ENCODE data around the gene ADCY4. TPM values are rescaled to one million over a fixed set of nuclear protein-coding genes. Genes with fewer than 3 reads are reported as not detected.

Gene ADCY4
- total RNA-seq, 1 donor from 2014 or later: 0.46 TPM

DNA sequence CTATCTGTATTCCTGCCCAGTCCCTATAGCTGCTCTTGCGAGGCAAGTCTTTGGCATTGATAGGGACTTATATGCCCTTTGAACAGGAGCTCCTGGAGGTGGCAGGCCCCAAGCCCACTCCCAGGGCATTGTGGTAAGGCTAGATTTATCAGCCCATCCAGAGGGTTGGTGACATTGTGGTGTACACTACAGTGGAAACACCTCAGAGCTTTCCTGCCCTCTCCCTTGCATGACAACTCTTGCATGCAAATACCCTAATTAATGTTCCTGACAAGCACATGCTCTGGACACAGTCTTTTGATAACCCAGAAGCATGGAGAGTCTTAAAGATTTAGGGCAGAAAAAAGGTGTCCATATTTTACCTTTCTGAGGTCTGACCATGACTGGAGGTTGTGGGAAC, 5.7 kb upstream of the ADCY4 start:
- Mint-ChIP-seq H3K9me3 (ENCODE audit: low read depth) (no peaks in the 10 kb centered on the region), H3K36me3 (ENCODE audit: insufficient read depth) (no peaks in the 10 kb centered on the region), H3K4me1 (ENCODE audit: low read depth) (peaks cover 2% of the 10 kb centered on the region), H3K27ac (no peak overlapping the region), H3K4me3 (ENCODE audit: low read depth) (no peak overlapping the region), H3K27me3 (peaks cover 84% of the 10 kb centered on the region)
- TF ChIP-seq, protein P1, sequence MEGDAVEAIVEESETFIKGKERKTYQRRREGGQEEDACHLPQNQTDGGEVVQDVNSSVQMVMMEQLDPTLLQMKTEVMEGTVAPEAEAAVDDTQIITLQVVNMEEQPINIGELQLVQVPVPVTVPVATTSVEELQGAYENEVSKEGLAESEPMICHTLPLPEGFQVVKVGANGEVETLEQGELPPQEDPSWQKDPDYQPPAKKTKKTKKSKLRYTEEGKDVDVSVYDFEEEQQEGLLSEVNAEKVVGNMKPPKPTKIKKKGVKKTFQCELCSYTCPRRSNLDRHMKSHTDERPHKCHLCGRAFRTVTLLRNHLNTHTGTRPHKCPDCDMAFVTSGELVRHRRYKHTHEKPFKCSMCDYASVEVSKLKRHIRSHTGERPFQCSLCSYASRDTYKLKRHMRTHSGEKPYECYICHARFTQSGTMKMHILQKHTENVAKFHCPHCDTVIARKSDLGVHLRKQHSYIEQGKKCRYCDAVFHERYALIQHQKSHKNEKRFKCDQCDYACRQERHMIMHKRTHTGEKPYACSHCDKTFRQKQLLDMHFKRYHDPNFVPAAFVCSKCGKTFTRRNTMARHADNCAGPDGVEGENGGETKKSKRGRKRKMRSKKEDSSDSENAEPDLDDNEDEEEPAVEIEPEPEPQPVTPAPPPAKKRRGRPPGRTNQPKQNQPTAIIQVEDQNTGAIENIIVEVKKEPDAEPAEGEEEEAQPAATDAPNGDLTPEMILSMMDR (IDR thresholded peaks at IDR 0.05; ENCODE audit: unreplicated experiment): no peak
- DNase-seq (ENCODE audit: low spot score, unreplicated experiment): no peak

DNA sequence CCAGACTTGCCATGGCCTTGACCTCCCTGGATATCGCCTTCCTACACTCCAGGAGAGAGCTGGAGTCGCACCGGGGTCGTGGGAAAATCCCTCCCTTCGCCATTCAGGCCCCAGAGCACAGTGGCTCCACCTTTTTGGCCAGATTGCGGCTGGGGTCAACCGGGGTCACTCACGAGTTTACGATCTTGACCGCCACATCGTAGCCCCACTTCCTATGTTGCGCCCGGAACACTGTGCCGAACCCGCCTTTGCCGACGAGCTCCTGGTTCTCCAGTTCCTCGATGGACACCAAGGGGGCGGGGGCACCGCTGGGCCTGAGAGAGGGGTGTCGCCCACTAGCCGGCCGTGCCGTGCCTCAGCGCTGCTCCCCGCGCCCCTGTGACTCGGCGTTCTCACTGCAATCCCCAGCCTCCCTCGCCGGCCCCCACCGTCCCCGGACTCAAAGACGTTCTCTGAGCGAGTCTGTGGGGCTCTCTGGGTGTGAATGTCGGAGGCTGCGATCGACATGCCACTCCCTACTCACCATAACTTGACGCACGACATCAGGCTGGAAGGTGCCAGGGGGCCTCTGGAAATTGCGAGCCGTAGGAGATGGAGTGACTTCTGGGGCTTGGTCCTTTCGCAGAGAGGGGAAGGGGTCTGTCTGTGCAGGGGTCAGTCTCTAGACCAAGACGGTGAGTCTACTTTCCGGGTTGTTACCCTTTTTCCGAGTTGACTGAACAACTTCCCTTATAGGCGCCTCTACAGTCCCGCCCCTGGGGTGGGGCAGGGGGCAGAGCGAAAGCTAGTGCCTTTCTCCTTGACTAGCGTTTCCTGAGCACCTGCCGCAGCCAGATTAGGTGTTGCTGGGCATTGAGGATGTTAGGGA, 4.6 kb upstream of the ADCY4 start, which contains the start of gene RIPK3:
Gene RIPK3, minus strand, starts transcription at position 708 of the 868 bp plus-strand sequence. Its CDS starts 165 bp downstream, at position 543.
- Mint-ChIP-seq H3K4me1 (ENCODE audit: low read depth) (peaks cover 2% of the 10 kb centered on the region), H3K4me3 (ENCODE audit: low read depth) (peak within 1 kb of the TSS; percentile 68), H3K9me3 (ENCODE audit: low read depth) (no peaks in the 10 kb centered on the region), H3K27ac (no peak within 1 kb of the TSS), H3K36me3 (ENCODE audit: insufficient read depth) (no peaks in the 10 kb centered on the region), H3K27me3 (peaks cover 84% of the 10 kb centered on the region)
- DNase-seq (ENCODE audit: low spot score, unreplicated experiment): no peak
- TF ChIP-seq, protein P1 (IDR thresholded peaks at IDR 0.05; ENCODE audit: unreplicated experiment): no peak

DNA sequence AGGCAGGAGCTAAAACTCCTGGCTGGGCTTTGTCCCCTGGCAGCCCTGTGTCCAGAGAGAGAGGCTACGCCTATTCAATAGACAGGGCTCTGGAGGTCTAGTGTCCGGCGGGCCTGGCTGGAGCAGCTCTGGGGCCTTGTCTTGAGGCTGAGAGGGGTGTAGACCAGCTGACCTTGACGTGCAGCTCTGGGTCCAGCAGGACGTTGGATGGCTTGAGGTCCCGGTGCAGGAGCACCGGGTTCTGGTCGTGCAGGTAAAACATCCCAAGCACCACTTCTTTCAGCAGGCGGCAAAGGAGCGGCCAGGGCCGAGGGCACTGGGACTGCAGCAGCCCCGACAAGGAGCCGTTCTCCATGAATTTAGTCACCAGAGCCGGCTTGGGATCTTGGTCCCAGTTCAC, 4.0 kb upstream of the ADCY4 start:
- Mint-ChIP-seq H3K27me3 (peaks cover 86% of the 10 kb centered on the region), H3K4me3 (ENCODE audit: low read depth) (no peak overlapping the region), H3K4me1 (ENCODE audit: low read depth) (peaks cover 2% of the 10 kb centered on the region), H3K9me3 (ENCODE audit: low read depth) (no peaks in the 10 kb centered on the region), H3K36me3 (ENCODE audit: insufficient read depth) (no peaks in the 10 kb centered on the region), H3K27ac (no peak overlapping the region)
- TF ChIP-seq, protein P1 (IDR thresholded peaks at IDR 0.05; ENCODE audit: unreplicated experiment): no peak
- no peak for DNase-seq (ENCODE audit: low spot score, unreplicated experiment)

DNA sequence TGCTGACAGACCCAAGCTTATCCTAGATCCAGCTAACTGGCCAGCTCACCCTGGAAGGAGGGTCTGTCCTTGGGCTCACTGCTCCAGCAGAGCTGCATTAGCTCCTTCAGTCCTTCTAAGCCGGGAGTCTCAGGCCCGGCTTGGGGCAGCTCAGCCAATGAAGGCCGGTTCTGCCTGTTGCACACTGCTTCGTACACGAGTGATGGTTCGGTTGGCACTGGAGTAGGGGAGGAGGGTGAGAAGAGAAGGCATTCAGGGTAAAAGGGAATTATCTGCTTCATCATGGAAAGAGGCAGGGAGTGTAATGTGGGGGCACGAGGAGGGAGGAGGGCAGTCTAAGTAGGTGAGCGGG, 2.9 kb upstream of the ADCY4 start:
- TF ChIP-seq, protein P1 (IDR thresholded peaks at IDR 0.05; ENCODE audit: unreplicated experiment): no peak

DNA sequence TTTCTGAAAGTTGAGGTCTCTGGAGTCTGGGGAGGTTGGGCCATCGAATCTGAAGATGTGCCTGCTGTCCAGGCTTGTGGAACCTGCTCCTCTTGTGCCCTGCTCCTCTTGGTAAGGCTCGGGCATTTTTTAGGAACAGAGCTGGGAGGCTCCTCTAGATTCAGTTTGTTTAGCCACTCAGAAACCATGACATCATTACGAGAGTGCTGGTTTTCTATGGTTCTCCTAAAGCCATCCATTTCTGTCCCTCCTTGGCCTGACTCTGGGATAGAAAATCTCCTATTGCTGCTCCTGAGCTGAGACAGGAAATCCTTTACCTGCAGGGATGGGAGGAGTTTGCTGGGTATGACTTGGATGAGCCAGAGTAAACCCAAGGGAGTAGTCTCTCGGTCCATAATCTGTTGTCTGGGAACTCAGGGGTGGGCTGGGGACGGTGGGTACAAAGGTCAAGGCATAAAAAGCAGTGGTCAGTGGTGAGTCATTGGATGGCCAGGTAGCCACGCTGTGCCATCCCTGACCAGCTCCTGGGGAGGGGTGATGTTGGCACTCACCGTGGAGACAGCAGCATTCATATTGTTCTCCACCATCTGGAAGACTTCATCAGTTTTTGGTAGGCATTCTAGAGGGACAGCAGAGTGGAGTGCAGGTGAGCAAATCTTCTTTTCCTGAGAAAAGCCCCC, 2.4 kb upstream of the ADCY4 start:
- Mint-ChIP-seq H3K9me3 (ENCODE audit: low read depth) (no peaks in the 10 kb centered on the region), H3K36me3 (ENCODE audit: insufficient read depth) (no peaks in the 10 kb centered on the region), H3K27ac (peak overlapping the region; percentile 14), H3K4me1 (ENCODE audit: low read depth) (peaks cover 4% of the 10 kb centered on the region), H3K4me3 (ENCODE audit: low read depth) (no peak overlapping the region), H3K27me3 (peaks cover 91% of the 10 kb centered on the region)
- DNase-seq (ENCODE audit: low spot score, unreplicated experiment): no peak
- TF ChIP-seq, protein P1 (IDR thresholded peaks at IDR 0.05; ENCODE audit: unreplicated experiment): no peak

More for the DNA sequence above, 2.9 kb upstream of the ADCY4 start:
- no peaks in the 10 kb centered on the region for H3K36me3 Mint-ChIP-seq (ENCODE audit: insufficient read depth)
- peaks cover 90% of the 10 kb centered on the region for H3K27me3 Mint-ChIP-seq
- H3K27ac Mint-ChIP-seq: no peak overlapping the region
- peaks cover 2% of the 10 kb centered on the region for H3K4me1 Mint-ChIP-seq (ENCODE audit: low read depth)
- peak overlapping the region; percentile 21 for H3K4me3 Mint-ChIP-seq (ENCODE audit: low read depth)
- DNase-seq (ENCODE audit: low spot score, unreplicated experiment): no peak
- H3K9me3 Mint-ChIP-seq (ENCODE audit: low read depth): no peaks in the 10 kb centered on the region
